Gastroesophageal sphincter (tissue), 4 donors: ENCODE results near the gene AFAP1. TPM values are rescaled to one million over a fixed set of nuclear protein-coding genes. Genes with fewer than 3 reads are reported as not detected.

Experiments used
- ATAC-seq: fragments of 150-250 bp; one replicate; pipeline ENCODE4 v1.9.1; 2016; ENCODE audit warnings: mild to moderate bottlenecking, moderate library complexity
- H3K27ac ChIP-seq, 4 donors: fragments of 200-600 bp; sonication (generic) in 3 of 4; 1 replicate in 3 of 4; 2 replicates in 1 of 4; pipeline ENCODE4 v1.5.1; 2016 to 2019
- H3K27me3 ChIP-seq: fragments of 200-600 bp; sonication (generic); one replicate; pipeline ENCODE4 v1.5.1; 2019
- H3K36me3 ChIP-seq, 2 donors: fragments of 200-600 bp; sonication (generic); one replicate each; pipeline ENCODE4 v1.5.1; 2019; ENCODE audit warnings: control low read depth in 1 of 2
- H3K4me1 ChIP-seq, 3 donors: fragments of 200-600 bp; sonication (generic); 1 replicate in 2 of 3; 2 replicates in 1 of 3; pipeline ENCODE4 v1.5.1; 2016 to 2019; ENCODE audit warnings: control low read depth in 2 of 3
- H3K4me3 ChIP-seq, 2 donors: fragments of 200-600 bp; sonication (generic); one replicate each; pipeline ENCODE4 v1.5.1; 2019; ENCODE audit warnings: mild to moderate bottlenecking in 1 of 2, moderate library complexity in 1 of 2
- H3K9me3 ChIP-seq, 3 donors: fragments of 200-600 bp; sonication (generic); one replicate each; pipeline ENCODE4 v1.5.1; 2017 to 2019; ENCODE audit warnings: control low read depth in 2 of 3
- CTCF ChIP-seq, 4 experiments: fragments of 200-600 bp in 2 of 4; fragments of 450-650 bp in 2 of 4; sonication (generic) in 1 of 4; IDR thresholded peaks; one replicate each; pipeline ENCODE4 v1.5.1; 2017 to 2019; ENCODE audit warnings: antibody characterized with exemption in 4 of 4, mild to moderate bottlenecking in 2 of 4, moderate library complexity in 2 of 4
- EP300 ChIP-seq: sonication (generic); formaldehyde crosslinking; IDR thresholded peaks from one replicate; pipeline ENCODE4 v1.6.1; 2017; ENCODE audit warnings: antibody characterized with exemption, mild to moderate bottlenecking
- POLR2A ChIP-seq, 2 donors: fragments of 450-650 bp; IDR thresholded peaks; one replicate each; pipeline ENCODE4 v1.6.1; 2017; ENCODE audit warnings: antibody characterized with exemption in 2 of 2, mild to moderate bottlenecking in 2 of 2, moderate library complexity in 1 of 2
- POLR2AphosphoS5 ChIP-seq: sonication (generic); formaldehyde crosslinking; IDR thresholded peaks from one replicate; pipeline ENCODE4 v1.6.1; 2017; ENCODE audit warnings: antibody characterized with exemption
- WGBS, 2 donors: methylation state at CpG; one replicate each; pipeline ENCODE4 v1.1.5; 2018; ENCODE audit warnings: low coverage in 1 of 2; 5-methylcytosine and 5-hydroxymethylcytosine counted together
- total RNA-seq, 4 donors: library from RNA; depleted of rRNA; stranded (reverse); fragments of >200 nt; gene quantifications; one replicate each; pipeline ENCODE4 v1.1.0, GENCODE V29; 2016

AFAP1 gene
- total RNA-seq, 4 donors from 2014 or later, result 32.0 to 79.7 (median 48.1) TPM

- no peak for ATAC-seq
- 94% methylated on average over 5 to 11 of the region's 11 CpGs for WGBS, 2 donors
- TF ChIP-seq CTCF (IDR thresholded peaks at IDR 0.05), result no peak
- no peak for TF ChIP-seq POLR2A (IDR thresholded peaks at IDR 0.05)
- no peak for TF ChIP-seq POLR2AphosphoS5
- TF ChIP-seq EP300, result no peak
Observed at GRCh38 chr4:7747566-7747965, 192.1 kb downstream of the AFAP1 start.

GRCh38 chr4:7747062-7747385, 192.6 kb downstream of the AFAP1 start:
- Histone ChIP-seq H3K4me3 (no peak overlapping the region), H3K4me1 (peaks cover 0 to 21% (median 0%) of the 10 kb centered on the region in 3 donors), H3K9me3 (no peaks in the 10 kb centered on the region), H3K36me3 (no peaks in the 10 kb centered on the region), H3K27ac (no peak overlapping the region), H3K27me3 (no peaks in the 10 kb centered on the region)
- 100% methylated on average over 2 to 4 of the region's 7 CpGs for WGBS, 2 donors
- peak; percentile 45 for ATAC-seq
- TF ChIP-seq EP300, result no peak
- TF ChIP-seq POLR2A (IDR thresholded peaks at IDR 0.05), result no peak
- no peak for TF ChIP-seq POLR2AphosphoS5
- no peak for TF ChIP-seq CTCF (IDR thresholded peaks at IDR 0.05)

More at GRCh38 chr4:7747566-7747965, 192.1 kb downstream of the AFAP1 start:
- H3K27me3 ChIP-seq, result no peaks in the 10 kb centered on the region
- H3K36me3 ChIP-seq, result no peaks in the 10 kb centered on the region
- no peak overlapping the region for H3K27ac ChIP-seq
- peaks cover 0 to 21% (median 0%) of the 10 kb centered on the region in 3 donors for H3K4me1 ChIP-seq
- no peaks in the 10 kb centered on the region for H3K9me3 ChIP-seq
- no peak overlapping the region for H3K4me3 ChIP-seq

- Histone ChIP-seq H3K9me3 (no peaks in the 10 kb centered on the region), H3K27ac (no peak overlapping the region), H3K36me3 (peaks cover 0 to 1% of the 10 kb centered on the region in 2 donors), H3K27me3 (no peaks in the 10 kb centered on the region), H3K4me1 (peaks cover 0 to 21% (median 0%) of the 10 kb centered on the region in 3 donors), H3K4me3 (no peak overlapping the region)
- no peak for ATAC-seq
- TF ChIP-seq EP300, result no peak
- no peak for TF ChIP-seq POLR2AphosphoS5
- no peak for TF ChIP-seq CTCF (IDR thresholded peaks at IDR 0.05)
- TF ChIP-seq POLR2A (IDR thresholded peaks at IDR 0.05), result no peak
- WGBS, 2 donors, result 87% methylated on average over 7 of the region's 20 CpGs; no CpG with 5 or more reads in 1 of the 2 donors
Observed at GRCh38 chr4:7746351-7747061, 193.2 kb downstream of the AFAP1 start.

- Histone ChIP-seq H3K4me1 (peaks cover 0 to 17% (median 0%) of the 10 kb centered on the region in 3 donors), H3K4me3 (no peak overlapping the region), H3K27ac (no peak overlapping the region), H3K36me3 (peaks cover 0 to 9% of the 10 kb centered on the region in 2 donors), H3K27me3 (no peaks in the 10 kb centered on the region), H3K9me3 (no peaks in the 10 kb centered on the region)
- no peak for ATAC-seq
- TF ChIP-seq POLR2AphosphoS5 (no peak), EP300 (no peak), POLR2A (IDR thresholded peaks at IDR 0.05) (no peak), CTCF (IDR thresholded peaks at IDR 0.05) (no peak)
- 83% methylated on average over 5 of the region's 15 CpGs; no CpG with 5 or more reads in 1 of the 2 donors for WGBS, 2 donors
Observed at GRCh38 chr4:7745301-7745885, 194.3 kb downstream of the AFAP1 start.
